PC-9 (cell line): ENCODE data around the gene PDE6B.

Experiments used
- CTCF ChIP-seq: fragments of 200-600 bp; sonication (generic); conservative IDR thresholded peaks from 2 replicates; pipeline ENCODE4 v1.6.1; 2017; ENCODE audit warnings: mixed run types, antibody characterized with exemption, mild to moderate bottlenecking, moderate library complexity
- EZH2 ChIP-seq: fragments of 200-600 bp; sonication (generic); IDR thresholded peaks from 2 replicates; pipeline ENCODE4 v1.8.0; 2017; ENCODE audit warnings: antibody characterized with exemption, low read depth

GRCh38 chr4:687048-687970, 61.9 kb downstream of the PDE6B start:
- TF ChIP-seq CTCF (no peak), EZH2 (no peak)
